SH-SY5Y (cell line): ENCODE measurements around the gene SPTLC2.

ENCODE experiments used
- GATA2 ChIP-seq: IDR thresholded peaks from 2 replicates; pipeline ENCODE4 v1.6.1; 2011; ENCODE audit warnings: mild to moderate bottlenecking, low read depth, low read length
- GATA3 ChIP-seq: IDR thresholded peaks from 2 replicates; pipeline ENCODE4 v1.6.1; 2011; ENCODE audit warnings: low read depth, mild to moderate bottlenecking, low read length, moderate library complexity

The SPTLC2 gene

DNA sequence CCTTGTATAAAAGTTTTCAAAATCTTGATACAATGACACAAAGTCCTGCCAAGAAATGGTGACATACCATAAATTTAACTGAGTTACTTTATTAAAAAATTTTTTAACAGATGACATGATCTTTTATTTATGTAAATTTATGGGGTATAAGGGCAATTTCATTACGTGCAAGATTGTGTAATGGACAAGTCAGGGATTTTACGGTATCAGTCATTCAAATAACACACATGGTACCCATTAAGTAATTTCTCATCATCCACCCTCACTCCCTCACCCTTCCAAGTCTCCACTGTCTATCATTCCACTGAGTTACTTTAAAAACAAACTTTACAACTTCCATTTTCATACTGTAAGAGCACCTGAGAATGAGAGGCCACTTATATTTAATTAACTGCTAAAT, 37.4 kb downstream of the SPTLC2 start:
- TF ChIP-seq GATA2 (no peak), GATA3 (no peak)

DNA sequence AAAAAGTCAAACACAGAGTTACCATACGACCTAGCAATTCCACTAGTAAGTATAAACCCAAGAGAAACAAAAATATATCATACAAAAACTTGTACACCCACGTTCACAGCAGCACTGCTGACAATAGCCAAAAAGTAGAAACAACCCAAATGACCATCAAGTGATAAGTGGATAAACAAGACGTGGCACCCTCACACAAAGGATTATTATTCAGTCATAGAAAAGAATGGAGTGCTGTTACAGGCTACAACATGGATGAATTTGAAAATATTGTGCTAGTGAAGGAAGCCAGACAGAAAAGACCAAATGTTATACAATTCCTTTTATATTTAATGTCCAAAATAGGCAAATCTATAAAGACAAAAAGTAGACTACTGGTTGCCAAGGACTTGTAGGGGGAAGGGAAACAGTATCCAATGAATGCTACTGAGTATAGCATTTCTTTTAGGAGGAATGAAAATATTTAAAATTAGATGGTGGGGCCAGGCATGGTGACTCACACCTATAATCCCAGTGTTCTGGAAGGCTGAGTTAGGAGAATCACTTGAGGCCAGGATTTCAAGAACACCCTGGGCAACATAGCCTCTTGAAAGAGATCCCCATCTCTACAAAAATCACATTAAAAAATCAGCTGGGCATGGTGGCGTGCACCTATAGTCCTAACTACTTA, 41.9 kb downstream of the SPTLC2 start:
- TF ChIP-seq GATA3 (no peak), GATA2 (no peak)

DNA sequence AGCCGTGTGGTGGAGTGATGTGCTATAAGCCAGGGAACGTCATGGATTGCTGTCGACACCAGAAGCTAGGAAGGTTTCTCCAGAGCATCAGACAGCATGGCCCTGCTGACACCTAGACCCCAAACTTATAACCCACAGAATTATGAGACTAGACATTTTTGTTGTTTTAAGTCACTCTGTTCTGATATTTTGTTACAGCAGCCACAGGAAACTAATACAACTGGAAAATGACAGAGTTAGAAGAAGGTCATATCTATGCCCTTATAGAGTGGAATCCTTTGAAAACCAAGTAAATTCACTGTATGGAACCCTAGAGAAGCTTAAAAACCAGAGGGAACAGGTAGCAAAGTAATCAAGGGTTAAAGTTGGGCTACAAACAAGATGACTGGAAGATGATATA, 42.5 kb downstream of the SPTLC2 start:
- TF ChIP-seq GATA3 (no peak), GATA2 (no peak)

DNA sequence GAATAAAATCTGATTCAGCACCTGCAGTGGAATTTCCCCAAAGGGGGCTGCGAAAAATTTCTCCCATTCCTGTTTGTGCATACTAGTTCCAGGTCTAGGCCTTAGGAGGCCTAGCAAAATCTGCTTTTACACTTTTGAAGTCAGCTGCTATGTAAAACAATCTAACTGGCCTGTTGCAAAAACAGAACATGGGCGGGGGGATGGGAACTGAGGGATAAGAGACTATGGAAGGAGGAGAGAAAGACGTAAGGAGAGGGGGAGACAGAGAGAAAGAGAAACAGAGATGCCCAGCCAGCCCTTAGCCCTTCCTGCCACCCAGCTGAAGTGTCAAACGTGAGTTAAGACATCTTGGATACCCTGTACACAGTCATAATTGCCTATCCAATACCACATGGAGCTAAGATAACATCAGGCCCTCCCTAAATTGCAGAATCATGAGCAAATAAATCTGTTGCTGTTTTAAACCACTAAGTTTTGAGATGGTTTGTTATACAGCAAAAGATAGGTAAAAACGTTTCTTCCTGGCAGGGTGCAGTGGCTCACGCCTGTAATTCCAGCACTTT, 45.6 kb downstream of the SPTLC2 start:
- peak; percentile 64 for TF ChIP-seq GATA2
- TF ChIP-seq GATA3: peak; percentile 61

DNA sequence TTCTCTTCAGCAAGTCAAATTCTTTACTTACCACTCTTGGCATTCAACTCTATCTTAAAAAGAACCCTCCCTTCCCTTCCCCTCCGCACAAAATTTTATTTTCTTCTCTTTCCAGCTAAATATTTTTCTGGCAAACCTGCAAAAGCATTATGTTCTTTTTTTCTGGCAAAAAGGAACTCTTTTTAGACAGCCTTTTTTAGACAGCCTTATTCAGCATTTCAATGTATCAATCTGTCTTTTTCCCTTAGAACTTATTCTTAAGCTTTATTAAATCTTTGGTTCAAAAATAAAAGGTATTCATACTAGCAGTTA, 50.5 kb downstream of the SPTLC2 start:
- TF ChIP-seq GATA2 (no peak), GATA3 (no peak)

DNA sequence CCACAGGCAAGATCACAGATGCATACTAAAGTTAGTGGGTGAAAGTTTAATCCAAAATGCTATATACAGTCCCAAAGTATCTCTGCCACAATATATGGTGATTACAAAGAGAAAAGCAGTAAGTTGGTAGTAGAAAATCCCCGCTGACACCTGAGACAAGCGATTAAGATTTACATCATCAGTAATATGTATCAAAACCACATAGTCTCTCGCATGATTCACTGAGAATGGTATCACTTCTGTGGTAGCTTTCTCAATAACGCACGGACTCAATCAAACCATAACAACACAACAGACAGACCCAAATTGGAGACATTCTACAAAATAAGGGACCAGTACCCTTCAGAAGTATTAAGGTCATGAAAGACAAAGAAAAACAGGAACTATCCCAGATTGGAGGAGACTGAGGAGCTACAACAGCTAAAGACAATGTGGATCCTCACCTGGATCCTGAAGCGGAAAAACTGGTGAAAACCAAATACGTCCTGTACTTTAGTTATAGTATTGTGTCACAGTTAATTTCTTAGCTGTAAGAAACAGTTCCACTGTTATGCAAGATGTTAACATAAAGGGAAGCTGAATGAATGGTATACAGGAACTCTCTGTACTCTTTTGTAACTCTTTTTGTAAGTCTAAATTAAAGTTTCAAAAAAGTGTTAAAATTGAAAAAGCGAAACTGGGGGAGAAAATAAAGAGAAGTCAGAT, 51.0 kb downstream of the SPTLC2 start:
- TF ChIP-seq GATA3: no peak
- TF ChIP-seq GATA2: no peak

DNA sequence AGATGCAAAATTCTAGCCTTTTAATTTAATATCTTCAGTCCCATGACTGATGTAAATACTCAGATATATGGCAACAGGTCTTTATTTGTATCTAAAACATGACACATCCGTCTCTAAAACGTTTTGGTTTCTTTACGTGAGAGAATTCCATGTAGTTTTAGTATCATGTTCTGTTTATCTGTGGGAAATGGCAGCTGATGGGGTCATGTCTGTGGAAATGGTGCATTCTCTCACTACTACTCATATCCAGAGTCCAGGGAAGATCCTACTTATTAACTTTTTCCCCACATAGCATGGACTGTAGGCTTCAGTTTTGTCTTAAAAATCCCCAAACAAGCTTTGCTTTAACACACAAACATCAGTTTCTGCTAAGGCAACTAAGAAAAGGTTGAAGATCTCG, 53.8 kb downstream of the SPTLC2 start:
- TF ChIP-seq GATA2 (no peak), GATA3 (no peak)

DNA sequence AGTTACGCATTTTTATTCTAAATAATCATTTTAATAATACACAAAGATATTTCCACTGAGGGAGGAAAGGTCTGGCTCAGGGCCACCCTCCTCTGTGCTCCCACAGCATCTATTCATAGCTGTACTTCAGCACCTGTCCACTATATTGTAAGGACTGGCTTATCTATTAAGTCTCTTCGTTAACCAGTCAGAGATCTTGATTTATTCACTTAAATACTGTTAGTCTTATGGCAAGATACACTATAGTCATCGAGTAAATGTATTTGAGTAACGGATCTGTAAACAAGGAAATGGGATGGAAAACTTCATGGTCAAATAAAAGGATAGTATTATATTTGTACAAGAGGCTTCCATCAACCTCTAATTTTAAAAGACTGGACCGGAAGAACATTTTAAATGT, 54.6 kb downstream of the SPTLC2 start:
- TF ChIP-seq GATA3 (no peak), GATA2 (no peak)

DNA sequence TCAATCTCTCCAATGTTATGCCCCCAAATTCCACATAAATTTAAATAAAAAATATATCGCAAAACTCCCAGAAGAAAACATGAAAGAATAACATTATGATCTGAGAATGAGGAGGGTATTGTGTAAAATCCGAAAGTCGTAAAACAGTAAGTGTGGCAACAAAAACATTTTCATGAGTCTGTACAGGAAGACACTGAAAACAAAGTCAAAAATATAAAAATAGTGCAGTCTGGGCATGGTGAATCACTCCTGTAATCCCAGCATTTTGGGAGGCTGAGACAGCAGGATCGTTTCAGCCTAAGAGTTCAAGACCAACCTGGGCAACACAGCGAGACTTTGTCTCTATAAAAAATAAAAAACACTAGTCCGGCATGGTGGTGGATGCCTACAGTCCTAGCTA, 57.1 kb downstream of the SPTLC2 start:
- no peak for TF ChIP-seq GATA3
- TF ChIP-seq GATA2: no peak

DNA sequence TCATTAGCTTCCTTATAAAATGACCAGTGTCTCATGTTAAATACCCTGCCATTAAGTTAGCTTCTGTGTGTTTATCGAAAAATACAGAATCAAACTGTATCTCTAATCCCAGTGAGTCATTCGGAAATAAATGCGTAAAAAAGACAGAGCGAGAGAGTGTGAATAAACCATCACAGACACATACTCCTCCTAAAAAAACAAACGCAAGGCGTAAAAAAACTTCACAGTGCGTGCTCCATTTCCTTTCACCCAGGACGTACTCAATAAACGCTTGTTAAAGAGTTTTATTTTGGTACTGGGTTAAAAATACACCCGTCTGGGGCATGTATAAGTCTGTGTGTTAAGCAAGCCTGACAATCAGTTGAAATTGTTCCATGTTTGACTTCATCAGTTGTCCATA, 59.0 kb downstream of the SPTLC2 start:
- no peak for TF ChIP-seq GATA2
- TF ChIP-seq GATA3: no peak

DNA sequence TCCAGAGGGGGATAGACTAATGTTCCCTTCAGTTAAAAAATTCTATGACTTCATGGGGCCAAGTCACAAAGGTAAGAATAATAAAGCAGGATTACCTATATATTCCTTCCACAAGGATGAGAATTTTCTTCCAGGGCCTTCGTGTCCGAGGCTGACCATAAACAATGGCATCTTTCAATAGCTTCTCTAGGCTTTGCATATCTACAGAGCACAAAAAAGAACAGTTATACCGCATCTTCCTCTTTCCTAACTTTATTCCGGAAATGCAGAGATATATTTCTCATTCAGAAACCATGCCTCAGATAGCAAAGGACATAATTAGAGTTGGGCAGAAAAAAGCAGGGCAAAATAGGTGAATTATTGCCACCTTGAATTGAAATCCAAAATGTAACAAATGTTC, 59.5 kb downstream of the SPTLC2 start:
- TF ChIP-seq GATA3 (no peak), GATA2 (no peak)

DNA sequence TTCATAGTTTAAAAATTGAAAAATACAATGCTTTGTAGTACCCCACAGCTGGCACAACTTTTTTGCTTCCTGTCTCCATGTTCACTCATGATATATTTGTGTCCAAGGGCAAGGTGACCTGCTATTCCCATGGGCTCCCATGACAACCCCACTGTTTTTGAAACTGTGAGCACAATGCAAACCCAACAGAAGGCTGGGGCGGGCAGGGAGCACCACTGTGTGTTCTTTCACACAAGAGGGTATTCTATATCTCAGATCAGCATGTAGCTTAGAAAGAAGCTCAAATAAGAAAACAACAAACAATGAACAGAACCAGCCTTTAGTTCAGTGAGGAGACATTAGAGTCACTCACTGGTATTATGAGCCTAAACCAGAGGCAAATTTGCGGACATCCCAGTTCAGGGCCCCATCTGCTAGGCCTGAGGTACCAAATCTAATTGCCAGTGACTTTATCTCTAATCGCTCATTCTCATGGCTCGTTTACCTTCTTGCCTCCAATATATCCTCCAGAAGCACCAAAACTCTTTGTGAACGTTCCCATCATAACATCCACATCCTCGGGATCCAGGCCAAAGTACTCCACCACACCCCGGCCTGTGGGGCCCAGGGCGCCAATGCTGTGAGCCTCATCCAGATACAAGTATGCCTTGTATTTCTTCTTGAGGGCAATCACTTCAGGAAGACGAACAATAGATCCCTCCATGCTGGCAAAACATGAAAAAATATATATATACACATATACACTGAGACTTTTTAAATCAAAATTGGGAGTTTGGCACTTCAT, 61.4 kb downstream of the SPTLC2 start:
- TF ChIP-seq GATA2: no peak
- no peak for TF ChIP-seq GATA3

DNA sequence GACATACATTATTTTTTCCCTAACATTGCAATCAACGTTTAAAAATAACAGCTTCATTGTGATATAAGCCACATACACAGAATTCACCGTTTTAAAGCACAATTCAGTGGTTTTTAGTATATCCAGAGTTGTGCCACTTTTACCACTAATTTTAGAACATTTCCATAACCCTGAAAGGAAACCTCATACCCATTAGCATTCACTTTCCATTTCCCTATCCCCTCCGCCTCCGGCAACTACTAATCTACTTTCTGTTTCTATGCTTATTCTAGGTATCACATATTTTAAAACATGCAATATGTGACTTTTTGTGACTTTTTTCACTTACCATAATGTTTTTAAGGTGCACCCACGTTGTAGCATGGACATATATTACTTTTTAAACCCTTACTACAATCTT, 62.2 kb downstream of the SPTLC2 start:
- TF ChIP-seq GATA3: no peak
- no peak for TF ChIP-seq GATA2

DNA sequence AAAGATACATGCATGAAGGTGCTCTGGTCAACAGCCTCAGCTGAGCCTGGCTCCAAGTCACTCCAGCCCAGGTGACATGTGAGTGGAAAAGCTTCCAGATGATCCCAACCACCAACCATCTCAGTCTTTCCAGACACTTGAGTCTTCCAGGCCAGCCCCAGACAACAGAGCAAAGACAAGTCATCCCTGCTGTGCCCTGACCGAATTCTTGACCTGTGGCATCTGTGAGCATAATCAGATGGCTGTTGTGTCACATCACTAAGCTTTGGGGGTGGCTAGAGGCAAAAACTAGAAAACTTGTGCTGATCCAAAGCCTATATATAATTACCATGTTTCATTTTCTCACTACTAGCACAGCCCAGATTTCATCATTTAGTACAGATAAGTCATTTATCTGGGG, 67.0 kb downstream of the SPTLC2 start:
- no peak for TF ChIP-seq GATA3
- no peak for TF ChIP-seq GATA2

DNA sequence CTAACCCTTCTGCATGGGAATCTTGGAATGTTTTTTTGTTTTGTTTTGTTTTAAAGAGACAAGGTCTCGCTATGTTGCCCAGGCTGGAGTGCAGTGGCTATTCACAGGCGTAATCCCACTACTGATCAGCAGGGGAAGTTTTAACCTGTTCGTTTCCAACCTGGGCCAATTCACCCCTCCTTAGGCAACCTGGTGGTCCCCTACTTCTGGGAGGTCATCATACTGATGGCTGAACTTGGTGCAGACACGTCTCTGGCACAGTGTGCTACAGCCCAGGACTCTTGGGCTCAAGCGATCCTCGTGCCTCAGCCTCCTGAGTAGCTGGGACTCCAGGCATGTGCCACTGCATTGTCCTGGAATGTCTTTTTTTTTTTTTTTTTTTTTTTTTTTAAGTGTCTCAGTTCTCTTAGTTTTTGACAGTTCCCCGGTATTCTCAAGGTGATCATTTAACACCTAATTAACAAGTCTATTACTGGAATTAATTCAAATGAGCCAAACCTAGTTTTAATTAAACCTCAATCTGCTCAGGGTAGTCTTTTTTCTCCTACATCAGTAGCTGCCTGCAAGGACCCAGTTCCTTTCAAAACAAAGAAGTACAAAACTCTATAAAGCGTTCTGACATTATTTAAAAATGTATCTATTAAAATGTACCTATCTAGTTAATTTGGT, 68.8 kb downstream of the SPTLC2 start:
- no peak for TF ChIP-seq GATA3
- TF ChIP-seq GATA2: no peak
